ENCODE data around the gene MDGA2.
A peak's percentile ranks its signal among the peaks of the same experiment; 100 is the strongest.

MDGA2 gene

GRCh38 chr14:47675466-47676314 lies at the start of gene MDGA2:
TSS of gene MDGA2 (minus strand) at chr14:47675605.
- H3K9ac ChIP-seq (ENCODE audit: low read length in 2 of 2) = no peak within 1 kb of the TSS
- no peaks in the 10 kb centered on the region for H3K9me3 ChIP-seq (ENCODE audit: control insufficient read depth in 2 of 2, low read length in 2 of 2)
- peak within 1 kb of the TSS; percentile 57 to 68 for H3K4me3 ChIP-seq (ENCODE audit: low read length in 2 of 2)
- H3K4me1 ChIP-seq (ENCODE audit: control insufficient read depth, insufficient read depth, low read length) = peaks cover 10% of the 10 kb centered on the region
- H3K27ac ChIP-seq (ENCODE audit: low read length) = no peak within 1 kb of the TSS
- H3K36me3 ChIP-seq (ENCODE audit: control insufficient read depth in 2 of 2, insufficient read depth in 2 of 2, low read length in 2 of 2) = no peaks in the 10 kb centered on the region
- peaks cover 22 to 35% of the 10 kb centered on the region in 2 donors for H3K27me3 ChIP-seq (ENCODE audit: control insufficient read depth in 1 of 2, insufficient read depth in 2 of 2, low read length in 2 of 2)

- no peaks in the 10 kb centered on the region for H3K9me3 ChIP-seq (ENCODE audit: control insufficient read depth in 2 of 2, low read length in 2 of 2)
- no peak overlapping the region for H3K4me3 ChIP-seq (ENCODE audit: low read length in 2 of 2)
- H3K27me3 ChIP-seq (ENCODE audit: control insufficient read depth in 1 of 2, insufficient read depth in 2 of 2, low read length in 2 of 2) = no peaks in the 10 kb centered on the region
- H3K36me3 ChIP-seq (ENCODE audit: control insufficient read depth in 2 of 2, insufficient read depth in 2 of 2, low read length in 2 of 2) = no peaks in the 10 kb centered on the region
- H3K9ac ChIP-seq (ENCODE audit: low read length in 2 of 2) = no peak overlapping the region
- H3K27ac ChIP-seq (ENCODE audit: low read length) = no peak overlapping the region
- H3K4me1 ChIP-seq (ENCODE audit: control insufficient read depth, insufficient read depth, low read length) = no peaks in the 10 kb centered on the region
Measured at GRCh38 chr14:47722929-47723693, 47.7 kb upstream of the MDGA2 start.

- no peak overlapping the region for H3K27ac ChIP-seq (ENCODE audit: low read length)
- no peaks in the 10 kb centered on the region for H3K27me3 ChIP-seq (ENCODE audit: control insufficient read depth in 1 of 2, insufficient read depth in 2 of 2, low read length in 2 of 2)
- no peaks in the 10 kb centered on the region for H3K4me1 ChIP-seq (ENCODE audit: control insufficient read depth, insufficient read depth, low read length)
- no peaks in the 10 kb centered on the region for H3K9me3 ChIP-seq (ENCODE audit: control insufficient read depth in 2 of 2, low read length in 2 of 2)
- no peak overlapping the region for H3K4me3 ChIP-seq (ENCODE audit: low read length in 2 of 2)
- no peaks in the 10 kb centered on the region for H3K36me3 ChIP-seq (ENCODE audit: control insufficient read depth in 2 of 2, insufficient read depth in 2 of 2, low read length in 2 of 2)
- no peak overlapping the region for H3K9ac ChIP-seq (ENCODE audit: low read length in 2 of 2)
Measured at GRCh38 chr14:47720281-47720680, 44.9 kb upstream of the MDGA2 start.

- no peak overlapping the region for H3K27ac ChIP-seq (ENCODE audit: low read length)
- no peaks in the 10 kb centered on the region for H3K9me3 ChIP-seq (ENCODE audit: control insufficient read depth in 2 of 2, low read length in 2 of 2)
- H3K4me1 ChIP-seq (ENCODE audit: control insufficient read depth, insufficient read depth, low read length) = no peaks in the 10 kb centered on the region
- no peak overlapping the region for H3K4me3 ChIP-seq (ENCODE audit: low read length in 2 of 2)
- H3K27me3 ChIP-seq (ENCODE audit: control insufficient read depth in 1 of 2, insufficient read depth in 2 of 2, low read length in 2 of 2) = no peaks in the 10 kb centered on the region
- no peak overlapping the region for H3K9ac ChIP-seq (ENCODE audit: low read length in 2 of 2)
- no peaks in the 10 kb centered on the region for H3K36me3 ChIP-seq (ENCODE audit: control insufficient read depth in 2 of 2, insufficient read depth in 2 of 2, low read length in 2 of 2)
Measured at GRCh38 chr14:47715330-47715729, 39.9 kb upstream of the MDGA2 start.

- H3K36me3 ChIP-seq (ENCODE audit: control insufficient read depth in 2 of 2, insufficient read depth in 2 of 2, low read length in 2 of 2) = no peaks in the 10 kb centered on the region
- no peaks in the 10 kb centered on the region for H3K4me1 ChIP-seq (ENCODE audit: control insufficient read depth, insufficient read depth, low read length)
- no peaks in the 10 kb centered on the region for H3K9me3 ChIP-seq (ENCODE audit: control insufficient read depth in 2 of 2, low read length in 2 of 2)
- no peak overlapping the region for H3K4me3 ChIP-seq (ENCODE audit: low read length in 2 of 2)
- H3K27me3 ChIP-seq (ENCODE audit: control insufficient read depth in 1 of 2, insufficient read depth in 2 of 2, low read length in 2 of 2) = no peaks in the 10 kb centered on the region
- H3K9ac ChIP-seq (ENCODE audit: low read length in 2 of 2) = no peak overlapping the region
- no peak overlapping the region for H3K27ac ChIP-seq (ENCODE audit: low read length)
Measured at GRCh38 chr14:47710581-47710980, 35.2 kb upstream of the MDGA2 start.

GRCh38 chr14:47705683-47706082 lies 30.3 kb upstream of the MDGA2 start:
- no peak overlapping the region for H3K4me3 ChIP-seq (ENCODE audit: low read length in 2 of 2)
- no peaks in the 10 kb centered on the region for H3K27me3 ChIP-seq (ENCODE audit: control insufficient read depth in 1 of 2, insufficient read depth in 2 of 2, low read length in 2 of 2)
- no peaks in the 10 kb centered on the region for H3K4me1 ChIP-seq (ENCODE audit: control insufficient read depth, insufficient read depth, low read length)
- no peak overlapping the region for H3K9ac ChIP-seq (ENCODE audit: low read length in 2 of 2)
- no peaks in the 10 kb centered on the region for H3K36me3 ChIP-seq (ENCODE audit: control insufficient read depth in 2 of 2, insufficient read depth in 2 of 2, low read length in 2 of 2)
- no peak overlapping the region for H3K27ac ChIP-seq (ENCODE audit: low read length)
- H3K9me3 ChIP-seq (ENCODE audit: control insufficient read depth in 2 of 2, low read length in 2 of 2) = no peaks in the 10 kb centered on the region

- no peaks in the 10 kb centered on the region for H3K4me1 ChIP-seq (ENCODE audit: control insufficient read depth, insufficient read depth, low read length)
- no peak overlapping the region for H3K27ac ChIP-seq (ENCODE audit: low read length)
- H3K36me3 ChIP-seq (ENCODE audit: control insufficient read depth in 2 of 2, insufficient read depth in 2 of 2, low read length in 2 of 2) = no peaks in the 10 kb centered on the region
- no peaks in the 10 kb centered on the region for H3K9me3 ChIP-seq (ENCODE audit: control insufficient read depth in 2 of 2, low read length in 2 of 2)
- H3K4me3 ChIP-seq (ENCODE audit: low read length in 2 of 2) = no peak overlapping the region
- H3K9ac ChIP-seq (ENCODE audit: low read length in 2 of 2) = no peak overlapping the region
- H3K27me3 ChIP-seq (ENCODE audit: control insufficient read depth in 1 of 2, insufficient read depth in 2 of 2, low read length in 2 of 2) = no peaks in the 10 kb centered on the region
Measured at GRCh38 chr14:47691829-47692228, 16.4 kb upstream of the MDGA2 start.

- no peaks in the 10 kb centered on the region for H3K36me3 ChIP-seq (ENCODE audit: control insufficient read depth in 2 of 2, insufficient read depth in 2 of 2, low read length in 2 of 2)
- H3K27ac ChIP-seq (ENCODE audit: low read length) = no peak overlapping the region
- peaks cover 20 to 28% of the 10 kb centered on the region in 2 donors for H3K27me3 ChIP-seq (ENCODE audit: control insufficient read depth in 1 of 2, insufficient read depth in 2 of 2, low read length in 2 of 2)
- H3K4me1 ChIP-seq (ENCODE audit: control insufficient read depth, insufficient read depth, low read length) = peaks cover 10% of the 10 kb centered on the region
- no peak overlapping the region for H3K9ac ChIP-seq (ENCODE audit: low read length in 2 of 2)
- H3K9me3 ChIP-seq (ENCODE audit: control insufficient read depth in 2 of 2, low read length in 2 of 2) = no peaks in the 10 kb centered on the region
- no peak overlapping the region for H3K4me3 ChIP-seq (ENCODE audit: low read length in 2 of 2)
Measured at GRCh38 chr14:47678993-47679392, 3.6 kb upstream of the MDGA2 start.

- peaks cover 22 to 34% of the 10 kb centered on the region in 2 donors for H3K27me3 ChIP-seq (ENCODE audit: control insufficient read depth in 1 of 2, insufficient read depth in 2 of 2, low read length in 2 of 2)
- H3K36me3 ChIP-seq (ENCODE audit: control insufficient read depth in 2 of 2, insufficient read depth in 2 of 2, low read length in 2 of 2) = no peaks in the 10 kb centered on the region
- H3K4me3 ChIP-seq (ENCODE audit: low read length in 2 of 2) = no peak overlapping the region
Measured at GRCh38 chr14:47678157-47678556, 2.8 kb upstream of the MDGA2 start.

GRCh38 chr14:47676315-47676617 lies 861 bp upstream of the MDGA2 start:
- Histone ChIP-seq H3K27me3 (ENCODE audit: control insufficient read depth in 1 of 2, insufficient read depth in 2 of 2, low read length in 2 of 2) (peaks cover 22 to 35% of the 10 kb centered on the region in 2 donors), H3K4me1 (ENCODE audit: control insufficient read depth, insufficient read depth, low read length) (peaks cover 10% of the 10 kb centered on the region), H3K9ac (ENCODE audit: low read length in 2 of 2) (no peak overlapping the region), H3K9me3 (ENCODE audit: control insufficient read depth in 2 of 2, low read length in 2 of 2) (no peaks in the 10 kb centered on the region), H3K36me3 (ENCODE audit: control insufficient read depth in 2 of 2, insufficient read depth in 2 of 2, low read length in 2 of 2) (no peaks in the 10 kb centered on the region), H3K4me3 (ENCODE audit: low read length in 2 of 2) (peak overlapping the region; percentile 48 to 68), H3K27ac (ENCODE audit: low read length) (no peak overlapping the region)

More at GRCh38 chr14:47678157-47678556, 2.8 kb upstream of the MDGA2 start:
- Histone ChIP-seq H3K27ac (ENCODE audit: low read length) (no peak overlapping the region), H3K9ac (ENCODE audit: low read length in 2 of 2) (no peak overlapping the region), H3K4me1 (ENCODE audit: control insufficient read depth, insufficient read depth, low read length) (peaks cover 10% of the 10 kb centered on the region), H3K9me3 (ENCODE audit: control insufficient read depth in 2 of 2, low read length in 2 of 2) (no peaks in the 10 kb centered on the region)
